ENCODE results near the gene CCDC3.
"Not testable (repeated sequence)": the region's sequence is repeated elsewhere in the genome, so short reads cannot be mapped to it uniquely, and the experiment has no call there.

The CCDC3 gene

GRCh38 chr10:13000431-13000830 is 1.1 kb downstream of the CCDC3 start:
- no peak for DNase-seq

- no peak for DNase-seq
Measured at GRCh38 chr10:12999849-13000248, 1.7 kb downstream of the CCDC3 start.

- DNase-seq = no peak
Measured at GRCh38 chr10:12995425-12995861, 6.1 kb downstream of the CCDC3 start.

GRCh38 chr10:12993595-12993994 is 7.9 kb downstream of the CCDC3 start:
- DNase-seq = no peak

- no peak for DNase-seq
Measured at GRCh38 chr10:12985347-12985746, 16.2 kb downstream of the CCDC3 start.

- DNase-seq = no peak
Measured at GRCh38 chr10:12984165-12984747, 17.3 kb downstream of the CCDC3 start.

- DNase-seq = not testable (repeated sequence)
Measured at GRCh38 chr10:12983568-12983967, 17.9 kb downstream of the CCDC3 start.

- no peak for DNase-seq
Measured at GRCh38 chr10:12981570-12981969, 19.9 kb downstream of the CCDC3 start.

- no peak for DNase-seq
Measured at GRCh38 chr10:12980713-12981306, 20.7 kb downstream of the CCDC3 start.

GRCh38 chr10:12980102-12980661 is 21.3 kb downstream of the CCDC3 start:
- DNase-seq = no peak

- DNase-seq = no peak
Measured at GRCh38 chr10:12978891-12979290, 22.6 kb downstream of the CCDC3 start.

- DNase-seq = no peak
Measured at GRCh38 chr10:12975906-12976305, 25.6 kb downstream of the CCDC3 start.

- DNase-seq = no peak
Measured at GRCh38 chr10:12975266-12975665, 26.2 kb downstream of the CCDC3 start.

- peak in 1 of 51 donors; percentile 25 for DNase-seq
Measured at GRCh38 chr10:12974491-12975199, 26.9 kb downstream of the CCDC3 start.

- DNase-seq = no peak
Measured at GRCh38 chr10:12974078-12974477, 27.4 kb downstream of the CCDC3 start.

GRCh38 chr10:12973149-12973718 is 28.3 kb downstream of the CCDC3 start:
- DNase-seq = no peak

- DNase-seq = no peak
Measured at GRCh38 chr10:12972146-12972545, 29.4 kb downstream of the CCDC3 start.

- DNase-seq = no peak
Measured at GRCh38 chr10:12971001-12971788, 30.3 kb downstream of the CCDC3 start.

GRCh38 chr10:12969951-12970350 is 31.6 kb downstream of the CCDC3 start:
- no peak for DNase-seq

GRCh38 chr10:12966067-12966466 is 35.4 kb downstream of the CCDC3 start:
- no peak for DNase-seq

GRCh38 chr10:12965571-12965970 is 35.9 kb downstream of the CCDC3 start:
- DNase-seq = no peak
